ENCODE results near the gene SIGLEC9.

SIGLEC9 gene

GRCh38 chr19:51144482-51145045 is 19.9 kb downstream of the SIGLEC9 start:
- no peak for DNase-seq (ENCODE audit: low read depth in 2 of 2)

DNA sequence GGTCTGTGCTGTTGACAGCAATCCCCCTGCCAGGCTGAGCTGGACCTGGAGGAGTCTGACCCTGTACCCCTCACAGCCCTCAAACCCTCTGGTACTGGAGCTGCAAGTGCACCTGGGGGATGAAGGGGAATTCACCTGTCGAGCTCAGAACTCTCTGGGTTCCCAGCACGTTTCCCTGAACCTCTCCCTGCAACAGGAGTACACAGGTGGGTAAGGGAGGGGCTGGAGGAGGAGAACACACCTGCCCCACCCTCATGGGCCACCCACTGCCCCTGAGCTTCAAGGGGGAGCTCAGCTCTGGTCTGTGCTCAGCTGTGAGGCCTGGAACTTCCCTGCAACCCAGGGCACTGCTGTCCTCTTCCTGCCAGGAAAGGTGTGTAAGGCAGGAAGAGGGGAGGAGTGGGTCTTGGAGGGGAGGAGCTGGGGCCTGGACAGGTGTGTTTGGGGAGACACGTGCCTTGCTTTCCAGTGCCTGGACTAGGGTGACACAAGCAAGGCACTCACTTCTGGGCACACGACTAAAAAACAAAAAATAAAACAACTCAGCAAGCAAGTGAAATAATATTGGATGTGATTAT is 21.3 kb downstream of the SIGLEC9 start:
- no peak for DNase-seq (ENCODE audit: low read depth in 2 of 2)

DNA sequence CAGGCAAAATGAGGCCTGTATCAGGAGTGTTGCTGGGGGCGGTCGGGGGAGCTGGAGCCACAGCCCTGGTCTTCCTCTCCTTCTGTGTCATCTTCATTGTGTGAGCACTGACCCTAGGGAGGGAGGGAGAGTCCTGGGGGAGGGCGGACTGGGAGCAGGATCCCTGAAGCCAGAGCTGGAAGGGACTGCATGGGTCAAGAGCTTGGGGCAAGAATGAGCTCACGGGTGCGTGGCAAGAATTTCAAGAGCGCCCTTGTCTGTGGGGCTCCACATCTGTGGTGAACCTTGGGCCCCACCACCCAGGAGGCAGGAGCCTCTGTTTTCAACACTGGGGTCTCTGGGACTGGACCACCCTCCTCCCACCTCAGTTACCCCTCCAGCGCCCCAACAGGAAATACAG is 22.0 kb downstream of the SIGLEC9 start:
- no peak for DNase-seq (ENCODE audit: low read depth in 2 of 2)

DNA sequence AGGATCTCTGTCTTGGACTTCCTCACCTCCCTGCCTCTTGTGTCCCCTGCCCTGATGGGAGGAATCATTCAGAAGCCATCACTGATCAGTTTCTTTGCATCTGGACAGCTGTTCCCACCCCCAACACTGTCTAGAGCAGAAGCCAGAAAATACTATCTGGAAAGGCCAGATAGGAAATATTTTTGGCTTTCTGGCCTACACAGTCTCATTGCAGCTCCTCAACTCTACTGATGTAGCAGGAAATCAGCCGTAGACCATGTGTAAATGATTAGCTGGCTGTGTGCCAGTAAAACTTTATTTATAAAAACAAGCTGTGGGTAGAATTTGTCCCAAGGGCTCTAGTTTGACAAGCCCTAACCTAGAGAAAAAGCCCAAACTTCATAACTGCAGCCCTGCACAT is 23.0 kb downstream of the SIGLEC9 start:
- DNase-seq (ENCODE audit: low read depth in 2 of 2): no peak

- no peak for DNase-seq (ENCODE audit: low read depth in 2 of 2)
Measured at GRCh38 chr19:51148580-51148979, 23.9 kb downstream of the SIGLEC9 start.

DNA sequence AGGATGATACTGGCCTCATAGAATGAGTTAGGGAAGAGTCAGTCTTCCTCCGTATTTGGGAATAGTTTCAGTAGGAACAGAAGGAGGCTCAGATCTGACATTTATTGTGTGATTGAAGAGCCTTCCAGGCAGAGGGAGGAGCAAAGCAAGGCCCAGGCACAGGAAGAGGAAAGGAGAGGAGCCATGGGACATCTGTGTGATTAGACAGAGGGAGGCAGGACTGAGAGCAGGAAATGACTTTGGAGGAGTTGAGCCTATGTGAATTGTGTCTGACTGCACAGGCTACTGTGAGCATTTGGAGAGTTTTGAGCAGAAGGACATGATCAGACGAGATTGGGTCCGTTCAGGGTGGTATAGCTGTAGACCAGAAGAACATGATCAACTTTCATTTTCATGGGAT is 25.9 kb downstream of the SIGLEC9 start:
- DNase-seq (ENCODE audit: low read depth in 2 of 2): no peak

DNA sequence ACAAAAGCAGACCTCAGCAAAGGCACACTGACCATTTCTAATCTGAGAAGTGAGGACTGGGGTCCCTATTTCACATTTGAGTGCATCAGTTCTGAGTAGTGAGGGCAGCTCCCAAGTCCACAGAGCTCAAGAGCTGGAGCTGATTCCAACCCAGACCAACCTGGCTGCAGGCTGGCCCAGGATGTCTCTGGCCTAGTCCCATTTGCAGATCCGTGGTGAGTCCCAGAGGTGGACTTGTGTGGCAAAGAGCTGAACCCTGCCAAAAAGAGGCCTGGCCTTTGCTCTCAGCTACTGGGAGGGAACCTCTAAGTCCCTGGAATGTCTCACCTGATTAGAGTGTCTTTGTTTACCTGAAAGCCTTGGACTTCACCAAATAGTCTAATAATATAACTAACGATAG is 32.0 kb downstream of the SIGLEC9 start:
- DNase-seq (ENCODE audit: low read depth in 2 of 2): no peak

DNA sequence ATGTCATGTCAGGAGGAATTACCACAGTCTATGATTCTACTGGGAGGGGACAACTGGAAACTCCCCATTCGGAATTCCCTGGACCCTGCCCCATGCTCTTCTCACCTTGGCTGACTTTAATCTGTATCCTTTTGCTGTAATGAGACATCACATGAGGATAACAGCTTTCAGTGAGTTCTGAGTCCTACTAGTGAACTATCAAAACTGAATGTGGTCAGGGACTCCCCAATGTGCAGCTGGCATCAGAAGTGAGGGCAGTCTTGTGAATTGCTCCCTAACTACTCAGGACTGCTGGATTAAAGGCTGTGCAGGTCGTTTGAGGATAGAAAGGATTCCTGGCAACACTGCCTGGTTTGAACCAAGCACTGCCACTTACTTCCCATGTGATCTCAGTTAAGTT is 32.6 kb downstream of the SIGLEC9 start:
- no peak for DNase-seq (ENCODE audit: low read depth in 2 of 2)

GRCh38 chr19:51158474-51159129 is 33.9 kb downstream of the SIGLEC9 start:
- peak; percentile 73 to 75 for DNase-seq (ENCODE audit: low read depth in 2 of 2)

DNA sequence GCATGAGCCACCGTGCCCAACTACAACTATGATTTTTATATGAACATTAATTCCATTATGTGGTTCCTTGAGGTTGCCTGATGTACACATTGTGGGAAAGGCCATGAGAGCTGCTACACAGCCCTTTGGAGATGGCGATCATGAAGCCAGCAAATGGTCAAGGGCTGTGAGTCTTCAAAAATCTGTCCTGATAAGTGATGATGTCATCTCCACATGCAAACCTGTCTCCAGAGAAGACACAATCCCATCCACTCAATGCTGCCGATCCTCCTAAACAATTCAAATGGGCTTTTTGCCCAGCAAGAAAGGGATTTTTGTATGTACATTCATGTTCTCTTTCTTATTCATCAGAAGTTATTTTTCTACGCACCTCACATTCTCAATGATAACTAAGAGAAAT is 35.0 kb downstream of the SIGLEC9 start:
- no peak for DNase-seq (ENCODE audit: low read depth in 2 of 2)

- no peak for DNase-seq (ENCODE audit: low read depth in 2 of 2)
Measured at GRCh38 chr19:51161266-51161665, 36.6 kb downstream of the SIGLEC9 start.

- no peak for DNase-seq (ENCODE audit: low read depth in 2 of 2)
Measured at GRCh38 chr19:51161867-51162496, 37.3 kb downstream of the SIGLEC9 start.

DNA sequence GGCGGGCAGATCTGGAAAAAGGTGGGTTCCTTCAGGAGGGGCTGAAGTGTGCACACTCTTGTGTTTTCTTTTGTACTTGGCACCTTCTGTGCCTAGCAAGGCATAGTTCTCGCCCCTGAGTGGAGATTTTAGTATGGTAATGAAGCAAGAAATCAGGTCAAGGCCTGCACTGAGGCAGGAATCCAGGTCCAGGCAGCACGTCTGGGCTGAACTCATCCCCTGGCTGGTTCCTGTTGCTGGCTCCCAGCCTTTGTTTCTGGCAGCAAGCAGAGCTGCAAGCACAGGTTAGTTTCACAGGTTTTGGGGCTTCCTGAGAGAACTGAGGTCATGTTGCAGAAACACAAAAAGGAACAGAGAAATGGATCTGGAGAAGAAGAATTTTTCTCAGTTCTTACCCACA is 38.6 kb downstream of the SIGLEC9 start:
- no peak for DNase-seq (ENCODE audit: low read depth in 2 of 2)

- DNase-seq (ENCODE audit: low read depth in 2 of 2): no peak
Measured at GRCh38 chr19:51164215-51164614, 39.5 kb downstream of the SIGLEC9 start.

DNA sequence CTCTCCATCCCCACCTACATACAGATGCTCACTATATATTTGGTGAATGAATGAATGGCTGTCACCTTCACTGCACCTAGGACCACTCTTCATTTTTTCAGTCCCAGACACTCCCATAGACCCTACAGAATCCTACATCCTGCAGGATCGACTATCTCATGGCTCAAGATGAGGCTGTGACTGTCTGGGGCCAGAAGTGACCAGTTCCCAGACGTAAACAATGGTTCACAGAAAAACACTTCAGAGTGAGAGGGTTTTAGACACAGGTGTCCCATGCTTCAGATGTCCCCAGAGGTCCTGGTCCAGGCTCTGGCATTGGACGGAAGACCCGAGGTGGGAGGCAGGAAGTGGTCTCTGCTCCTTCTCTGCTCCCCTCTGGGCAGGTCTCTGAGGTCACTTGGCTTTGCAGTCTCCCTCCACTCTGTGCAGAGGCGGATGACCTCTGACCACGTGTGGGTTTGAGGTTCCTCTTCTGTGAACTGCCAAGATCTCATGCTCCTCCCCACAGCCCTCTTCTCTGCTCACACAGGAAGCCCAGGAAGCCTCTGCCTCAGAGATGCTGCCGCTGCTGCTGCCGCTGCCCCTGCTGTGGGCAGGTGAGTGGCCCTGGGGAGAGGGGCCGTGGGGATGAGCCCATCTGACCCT is 42.3 kb downstream of the SIGLEC9 start:
- no peak for DNase-seq (ENCODE audit: low read depth in 2 of 2)

DNA sequence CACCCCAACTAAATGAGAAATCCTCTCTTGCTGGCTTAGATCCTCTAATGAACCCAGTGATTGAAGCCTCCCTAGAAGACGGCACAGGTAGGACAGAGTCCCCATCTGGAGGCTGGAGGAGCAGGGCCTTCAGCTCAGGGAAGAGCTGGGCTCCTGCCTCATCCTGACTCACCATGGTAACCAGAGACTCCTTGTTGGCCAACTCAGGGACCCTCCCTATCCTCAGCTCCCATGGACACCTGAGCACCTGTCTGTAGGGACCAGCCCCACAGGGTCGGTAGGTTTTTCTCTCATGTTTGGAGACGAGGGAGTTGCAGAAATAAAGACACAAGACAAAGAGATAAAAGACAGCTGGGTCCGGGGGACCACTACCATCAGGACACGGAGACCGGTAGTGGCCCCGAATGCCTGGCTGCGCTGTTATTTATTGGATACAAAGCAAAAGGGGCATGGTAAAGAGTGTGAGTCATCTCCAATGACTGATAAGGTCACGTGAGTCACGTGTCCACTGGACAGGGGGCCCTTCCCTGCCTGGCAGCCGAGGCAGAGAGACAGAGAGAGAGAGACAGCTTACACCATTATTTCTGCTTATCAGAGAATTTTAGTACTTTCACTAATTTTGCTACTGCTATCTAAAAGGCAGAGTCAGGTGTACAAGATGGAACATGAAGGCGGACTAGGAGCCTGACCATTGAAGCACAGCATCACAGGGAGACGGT is 44.0 kb downstream of the SIGLEC9 start:
- no peak for DNase-seq (ENCODE audit: low read depth in 2 of 2)

DNA sequence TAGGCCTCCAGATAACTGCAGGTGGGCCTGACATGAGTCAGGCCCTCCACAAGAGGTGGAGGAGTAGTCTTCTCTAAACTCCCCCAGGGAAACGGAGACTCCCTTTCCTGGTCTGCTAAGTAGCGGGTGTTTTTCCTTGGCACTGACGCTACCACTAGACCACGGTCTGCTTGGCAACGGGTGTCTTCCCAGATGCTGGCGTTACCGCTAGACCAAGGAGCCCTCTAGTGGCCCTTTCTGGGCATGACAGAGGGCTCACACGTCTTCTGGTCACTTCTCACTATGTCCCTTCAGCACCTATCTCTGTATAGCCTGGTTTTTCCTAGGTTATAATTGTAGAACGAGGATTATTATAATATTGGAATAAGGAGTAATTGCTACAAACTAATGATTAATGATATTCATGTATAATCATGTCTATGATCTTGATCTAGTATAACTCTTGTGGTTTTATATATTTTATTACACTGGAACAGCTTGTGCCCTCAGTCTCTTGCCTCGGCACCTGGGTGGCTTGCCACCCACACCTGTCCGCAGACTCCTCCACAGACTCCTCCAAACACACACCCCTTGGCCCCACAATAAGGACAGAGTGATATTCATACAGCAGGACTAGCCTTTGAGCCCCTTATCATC is 44.7 kb downstream of the SIGLEC9 start:
- DNase-seq (ENCODE audit: low read depth in 2 of 2): peak; percentile 54

DNA sequence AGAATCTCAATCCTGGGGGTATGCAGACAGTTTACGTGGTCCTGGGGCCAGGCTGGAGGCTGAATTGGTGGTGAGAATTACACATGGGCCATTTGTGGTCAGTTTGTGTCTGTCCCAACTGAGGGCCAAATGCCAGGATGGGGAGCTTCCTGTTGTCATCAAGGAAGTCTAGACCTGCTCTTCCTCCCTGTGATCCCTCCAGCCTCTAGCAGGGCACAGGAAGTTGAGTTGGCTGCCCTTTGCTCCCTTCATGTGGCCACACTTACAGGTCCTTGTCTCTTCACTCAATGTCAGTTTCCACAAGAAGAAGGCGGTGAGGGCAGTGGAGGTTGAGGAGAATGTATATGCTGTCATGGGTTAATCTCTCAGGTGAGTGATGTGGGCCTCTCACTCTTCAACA is 47.5 kb downstream of the SIGLEC9 start:
- DNase-seq (ENCODE audit: low read depth in 2 of 2): no peak

- DNase-seq (ENCODE audit: low read depth in 2 of 2): no peak
Measured at GRCh38 chr19:51173681-51174080, 49.0 kb downstream of the SIGLEC9 start.

DNA sequence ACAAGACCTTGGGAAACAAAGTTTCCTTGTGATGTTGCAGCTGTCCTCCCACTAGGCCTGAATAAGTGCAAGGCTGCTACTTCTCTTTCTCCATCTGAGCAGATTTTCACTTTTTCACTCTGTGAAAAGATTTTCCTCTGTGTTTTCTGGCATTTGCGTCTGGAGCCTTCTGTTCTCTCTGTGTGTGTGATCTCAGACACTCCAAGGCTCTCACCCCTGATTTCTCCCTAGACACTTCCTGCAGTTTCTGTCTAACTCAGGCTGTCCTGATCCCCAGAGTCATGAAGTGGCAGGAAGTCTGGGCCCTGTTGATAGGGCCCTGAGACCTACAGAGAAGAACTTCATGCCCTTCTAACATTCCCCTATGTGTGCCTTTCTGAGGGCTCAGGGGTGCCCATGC is 54.5 kb downstream of the SIGLEC9 start:
- DNase-seq (ENCODE audit: low read depth in 2 of 2): no peak

Data from activated CD4-positive, alpha-beta T cell treated with anti-CD3 and anti-CD28 coated beads for 24 hours (primary cell).